Parathyroid adenoma (tissue), 2 donors: ENCODE results near the gene C1orf35.

ENCODE experiments used
- H2AFZ ChIP-seq: fragments of 300-600 bp; sonication (generic); one replicate; pipeline ENCODE4 v1.7.0; 2017; ENCODE audit warnings: antibody characterized with exemption, mild to moderate bottlenecking
- H3K27ac ChIP-seq: fragments of 300-600 bp; sonication (generic); one replicate; pipeline ENCODE4 v1.7.0; 2017
- H3K27me3 ChIP-seq: fragments of 300-600 bp; sonication (generic); one replicate; pipeline ENCODE4 v1.7.0; 2017; ENCODE audit warnings: low read length; ENCODE audit not compliant: control insufficient read depth, insufficient read depth
- H3K36me3 ChIP-seq: fragments of 300-600 bp; sonication (generic); one replicate; pipeline ENCODE4 v1.7.0; 2017; ENCODE audit warnings: low read length; ENCODE audit not compliant: control insufficient read depth, insufficient read depth
- H3K4me1 ChIP-seq: fragments of 300-600 bp; sonication (generic); one replicate; pipeline ENCODE4 v1.7.0; 2017; ENCODE audit warnings: control low read depth
- H3K4me2 ChIP-seq: fragments of 300-600 bp; sonication (generic); one replicate; pipeline ENCODE4 v1.7.0; 2017; ENCODE audit warnings: low read length
- H3K4me3 ChIP-seq: fragments of 300-600 bp; sonication (generic); one replicate; pipeline ENCODE4 v1.7.0; 2017; ENCODE audit warnings: low read depth, low read length
- H3K79me2 ChIP-seq: fragments of 300-600 bp; sonication (generic); one replicate; pipeline ENCODE4 v1.7.0; 2017; ENCODE audit warnings: control low read depth
- H3K9ac ChIP-seq: fragments of 300-600 bp; sonication (generic); one replicate; pipeline ENCODE4 v1.7.0; 2017; ENCODE audit warnings: mild to moderate bottlenecking
- H3K9me3 ChIP-seq: fragments of 300-600 bp; sonication (generic); one replicate; pipeline ENCODE4 v1.7.0; 2017; ENCODE audit warnings: low read length; ENCODE audit not compliant: control insufficient read depth
- TF ChIP-seq, protein P1 (sequence below): fragments of 300-600 bp; sonication (generic); IDR thresholded peaks from one replicate; pipeline ENCODE4 v1.7.0; 2017; ENCODE audit warnings: antibody characterized with exemption, mild to moderate bottlenecking
- donor health status: primary hyperparathyroidism.

C1orf35 gene

DNA sequence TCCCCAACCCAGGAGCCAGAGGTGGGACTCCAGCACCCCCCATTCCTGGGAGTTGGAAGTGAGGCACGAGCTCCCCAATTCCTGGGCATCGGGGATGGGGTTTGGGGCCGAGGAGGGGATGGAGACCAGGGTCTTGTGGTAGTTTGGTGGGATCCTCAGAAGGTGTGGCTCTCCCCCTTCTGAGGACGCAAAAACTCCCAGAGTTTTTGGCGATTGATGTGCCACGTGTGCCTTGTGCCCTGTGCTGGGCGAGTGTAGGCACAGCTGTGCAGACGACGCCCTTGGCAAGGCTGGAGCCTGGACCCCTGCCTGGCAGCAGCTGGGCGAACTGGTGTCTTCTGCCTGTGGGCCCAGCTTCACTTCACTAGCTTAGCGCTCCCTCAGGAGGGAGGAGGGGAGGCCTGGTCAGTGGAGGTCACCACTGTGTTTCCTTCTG, 39.6 kb upstream of the C1orf35 start:
- Histone ChIP-seq H3K4me2 (no peak overlapping the region), H3K27ac (no peak overlapping the region), H3K79me2 (peaks cover 45% of the 10 kb centered on the region), H3K9me3 (no peaks in the 10 kb centered on the region), H2AFZ (no peak overlapping the region), H3K4me1 (peaks cover 4% of the 10 kb centered on the region), H3K27me3 (no peaks in the 10 kb centered on the region), H3K9ac (no peak overlapping the region), H3K4me3 (no peak overlapping the region), H3K36me3 (no peaks in the 10 kb centered on the region)
- TF ChIP-seq, protein P1, sequence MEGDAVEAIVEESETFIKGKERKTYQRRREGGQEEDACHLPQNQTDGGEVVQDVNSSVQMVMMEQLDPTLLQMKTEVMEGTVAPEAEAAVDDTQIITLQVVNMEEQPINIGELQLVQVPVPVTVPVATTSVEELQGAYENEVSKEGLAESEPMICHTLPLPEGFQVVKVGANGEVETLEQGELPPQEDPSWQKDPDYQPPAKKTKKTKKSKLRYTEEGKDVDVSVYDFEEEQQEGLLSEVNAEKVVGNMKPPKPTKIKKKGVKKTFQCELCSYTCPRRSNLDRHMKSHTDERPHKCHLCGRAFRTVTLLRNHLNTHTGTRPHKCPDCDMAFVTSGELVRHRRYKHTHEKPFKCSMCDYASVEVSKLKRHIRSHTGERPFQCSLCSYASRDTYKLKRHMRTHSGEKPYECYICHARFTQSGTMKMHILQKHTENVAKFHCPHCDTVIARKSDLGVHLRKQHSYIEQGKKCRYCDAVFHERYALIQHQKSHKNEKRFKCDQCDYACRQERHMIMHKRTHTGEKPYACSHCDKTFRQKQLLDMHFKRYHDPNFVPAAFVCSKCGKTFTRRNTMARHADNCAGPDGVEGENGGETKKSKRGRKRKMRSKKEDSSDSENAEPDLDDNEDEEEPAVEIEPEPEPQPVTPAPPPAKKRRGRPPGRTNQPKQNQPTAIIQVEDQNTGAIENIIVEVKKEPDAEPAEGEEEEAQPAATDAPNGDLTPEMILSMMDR, result no peak

- no peaks in the 10 kb centered on the region for H3K36me3 ChIP-seq
- H3K27ac ChIP-seq, result no peak overlapping the region
- H3K9me3 ChIP-seq, result no peaks in the 10 kb centered on the region
- peak overlapping the region; percentile 6 for H3K4me2 ChIP-seq
- H3K4me1 ChIP-seq, result peaks cover 4% of the 10 kb centered on the region
- peaks cover 45% of the 10 kb centered on the region for H3K79me2 ChIP-seq
- no peak overlapping the region for H2AFZ ChIP-seq
- no peak overlapping the region for H3K4me3 ChIP-seq
- no peaks in the 10 kb centered on the region for H3K27me3 ChIP-seq
- TF ChIP-seq, protein P1, result no peak
- H3K9ac ChIP-seq, result no peak overlapping the region
Observed at GRCh38 chr1:228142155-228142691, 39.1 kb upstream of the C1orf35 start.

DNA sequence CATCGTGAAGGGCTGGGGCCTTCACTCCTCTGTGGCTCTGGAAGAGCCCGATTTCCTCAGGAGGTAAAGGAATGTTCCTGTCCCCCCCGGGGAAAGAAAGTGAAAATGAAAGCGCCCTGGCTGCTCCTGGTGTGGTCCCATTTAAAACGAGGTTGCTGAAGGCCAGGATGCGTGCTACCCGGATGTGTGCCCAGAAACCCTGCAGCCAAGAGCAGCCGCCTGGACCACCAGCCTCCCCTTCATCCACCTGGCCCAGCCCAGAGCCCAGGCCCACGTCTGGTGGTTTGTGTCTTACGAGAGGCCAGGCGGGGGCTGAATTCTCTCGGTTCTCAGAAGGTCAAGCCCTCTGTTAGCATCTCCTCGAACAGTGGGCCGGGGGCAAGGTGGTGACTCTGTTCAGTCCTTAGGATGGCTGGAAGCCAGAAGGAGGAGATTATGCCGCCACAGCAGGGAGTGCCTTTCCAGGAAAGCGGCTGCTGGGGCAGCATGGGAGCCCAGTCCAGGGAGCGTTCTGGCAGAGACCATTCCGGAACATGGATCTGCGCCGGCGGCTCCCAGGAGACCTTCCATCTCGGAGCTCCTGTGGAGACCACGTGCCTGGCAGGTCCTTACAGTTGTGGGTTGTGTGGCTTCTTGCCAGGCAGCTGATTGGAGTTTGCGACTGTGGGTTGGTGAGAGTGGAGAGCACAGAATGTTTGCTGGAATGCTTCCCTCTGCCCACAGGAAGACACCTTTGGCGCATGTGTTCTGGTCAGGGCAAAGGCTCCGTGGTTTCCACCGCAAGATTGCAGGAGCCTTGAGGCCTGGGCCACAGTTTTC, 38.3 kb upstream of the C1orf35 start:
- Histone ChIP-seq H3K4me1 (peaks cover 4% of the 10 kb centered on the region), H3K4me3 (peak overlapping the region; percentile 94)

DNA sequence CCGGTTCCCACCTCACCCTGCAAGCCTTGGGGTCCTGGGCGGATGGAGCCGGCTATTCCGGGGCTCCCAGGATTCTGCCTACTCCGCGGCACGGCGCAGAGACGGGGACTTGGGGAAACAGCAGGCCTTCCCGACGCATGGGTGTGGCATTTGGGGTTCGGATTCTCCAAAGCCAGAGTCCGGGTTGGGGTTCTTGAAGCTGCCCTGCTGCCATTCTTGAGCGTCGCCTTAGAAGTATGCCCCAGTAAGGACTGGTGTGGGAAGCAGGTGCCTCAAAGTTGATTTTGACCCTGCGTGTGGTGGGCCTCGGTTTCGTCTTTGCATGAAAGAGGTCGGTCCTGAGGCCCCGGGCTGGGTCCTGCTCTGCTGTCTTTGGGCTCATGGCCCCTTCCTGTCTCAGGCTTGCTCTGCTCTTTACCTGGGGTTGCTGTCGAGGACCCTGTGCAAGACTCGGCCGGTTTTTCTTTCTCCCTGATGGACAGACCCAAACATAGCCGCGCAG, 37.6 kb upstream of the C1orf35 start:
- H3K36me3 ChIP-seq, result no peaks in the 10 kb centered on the region
- H3K4me1 ChIP-seq, result peaks cover 4% of the 10 kb centered on the region
- TF ChIP-seq, protein P1, result no peak
- H3K4me2 ChIP-seq, result peak overlapping the region; percentile 97
- peaks cover 35% of the 10 kb centered on the region for H3K79me2 ChIP-seq
- no peaks in the 10 kb centered on the region for H3K27me3 ChIP-seq
- peak overlapping the region; percentile 84 for H3K27ac ChIP-seq
- H3K9me3 ChIP-seq, result no peaks in the 10 kb centered on the region
- H3K4me3 ChIP-seq, result peak overlapping the region; percentile 94
- peak overlapping the region; percentile 77 for H2AFZ ChIP-seq
- H3K9ac ChIP-seq, result peak overlapping the region; percentile 50

More for the DNA sequence above, 38.3 kb upstream of the C1orf35 start:
- TF ChIP-seq, protein P1, result no peak
- Histone ChIP-seq H3K9ac (no peak overlapping the region), H3K79me2 (peaks cover 42% of the 10 kb centered on the region), H3K27ac (peak overlapping the region; percentile 84), H3K36me3 (no peaks in the 10 kb centered on the region), H3K9me3 (no peaks in the 10 kb centered on the region), H3K4me2 (peak overlapping the region; percentile 97), H2AFZ (no peak overlapping the region), H3K27me3 (no peaks in the 10 kb centered on the region)
